T-helper 2 cell (primary cell): ENCODE data around the gene MAD2L2.

ENCODE experiments used
- DNase-seq, 5 experiments: peaks; one replicate each; pipeline versions ENCODE4 v3.0.0 to v3.0.0-alpha.2; 2012 to 2022
- total RNA-seq, 2 donors: gene quantifications; one replicate each; lab custom pipeline; 2026; lab: John Stamatoyannopoulos, UW

MAD2L2 gene
- total RNA-seq: 17.8 to 19.7 reads per million in 2 donors

GRCh38 chr1:11681071-11681771 lies at the start of gene MAD2L2:
TSS of gene MAD2L2 (minus strand) at chr1:11681148. CDS start at chr1:11680601, 547 bp downstream.
- peak; percentile 83 to 91 (median 88) for DNase-seq

- peak in 3 of 5 experiments; percentile 22 to 87 (median 59) for DNase-seq
These were observed 49.5 kb upstream of the MAD2L2 start for GRCh38 chr1:11730429-11730891.

- DNase-seq: no peak
These were observed 48.8 kb upstream of the MAD2L2 start for GRCh38 chr1:11729498-11730428.

GRCh38 chr1:11729155-11729497 lies 48.2 kb upstream of the MAD2L2 start:
- DNase-seq: no peak

- no peak for DNase-seq
These were observed 47.3 kb upstream of the MAD2L2 start for GRCh38 chr1:11728126-11728806.

GRCh38 chr1:11727119-11727518 lies 46.2 kb upstream of the MAD2L2 start:
- no peak for DNase-seq

GRCh38 chr1:11725616-11726015 lies 44.7 kb upstream of the MAD2L2 start:
- DNase-seq: no peak

GRCh38 chr1:11722538-11722937 lies 41.6 kb upstream of the MAD2L2 start:
- DNase-seq: no peak

GRCh38 chr1:11721311-11721710 lies 40.4 kb upstream of the MAD2L2 start:
- no peak for DNase-seq

- DNase-seq: no peak
These were observed 39.6 kb upstream of the MAD2L2 start for GRCh38 chr1:11720525-11720924.

GRCh38 chr1:11720033-11720376 lies 39.1 kb upstream of the MAD2L2 start:
- DNase-seq: no peak

- DNase-seq: peak; percentile 71 to 90 (median 77)
These were observed 38.5 kb upstream of the MAD2L2 start for GRCh38 chr1:11719313-11720032.

GRCh38 chr1:11714831-11715575 lies 34.1 kb upstream of the MAD2L2 start:
- no peak for DNase-seq

- DNase-seq: no peak
These were observed 32.1 kb upstream of the MAD2L2 start for GRCh38 chr1:11713095-11713494.

GRCh38 chr1:11712285-11712684 lies 31.3 kb upstream of the MAD2L2 start:
- no peak for DNase-seq

GRCh38 chr1:11711490-11711889 lies 30.5 kb upstream of the MAD2L2 start:
- DNase-seq: no peak

GRCh38 chr1:11708554-11709350 lies 27.8 kb upstream of the MAD2L2 start:
- DNase-seq: no peak

GRCh38 chr1:11707621-11708276 lies 26.8 kb upstream of the MAD2L2 start:
- DNase-seq: no peak

GRCh38 chr1:11706292-11706691 lies 25.3 kb upstream of the MAD2L2 start:
- DNase-seq: no peak

- DNase-seq: no peak
These were observed 24.6 kb upstream of the MAD2L2 start for GRCh38 chr1:11705596-11705995.
